ENCODE data around the gene PCDH10.
"Not testable (repeated sequence)": the region's sequence is repeated elsewhere in the genome, so short reads cannot be mapped to it uniquely, and the experiment has no call there.

The PCDH10 gene

DNA sequence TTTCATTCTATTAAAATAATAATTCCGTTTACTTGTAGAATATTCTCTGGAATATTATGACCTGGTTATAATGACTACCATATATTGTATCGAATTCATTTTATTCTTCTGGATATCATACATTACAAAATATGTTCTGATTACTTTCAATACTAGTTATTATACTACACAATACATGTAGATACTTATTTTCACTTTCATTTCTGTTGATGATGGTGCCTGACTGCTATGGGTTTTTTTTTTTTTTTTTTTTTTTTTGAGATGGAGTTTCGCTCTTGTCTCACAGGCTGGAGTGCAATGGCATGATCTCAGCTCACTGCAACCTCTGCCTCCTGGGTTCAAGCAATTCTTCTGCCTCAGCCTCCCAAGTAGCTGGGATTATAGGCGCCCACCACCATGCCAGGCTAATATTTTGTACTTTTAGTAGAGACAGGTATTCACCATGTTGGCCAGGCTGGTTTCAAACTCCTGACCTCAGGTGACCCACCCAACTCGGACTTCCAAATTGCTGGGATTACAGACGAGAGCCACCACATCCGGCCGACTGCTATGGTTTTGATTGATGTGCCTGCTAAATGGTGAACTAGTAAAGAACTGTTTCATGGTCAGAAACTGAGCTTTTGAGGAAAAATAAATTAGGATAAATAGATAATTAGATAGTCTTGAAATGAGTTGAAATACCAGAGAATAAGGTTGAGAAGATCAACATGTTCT lies 39.5 kb downstream of the PCDH10 start:
- no peak overlapping the region for H3K27ac ChIP-seq
- TF ChIP-seq ZFX (IDR thresholded peaks at IDR 0.05) = no peak
- TF ChIP-seq, protein P1, sequence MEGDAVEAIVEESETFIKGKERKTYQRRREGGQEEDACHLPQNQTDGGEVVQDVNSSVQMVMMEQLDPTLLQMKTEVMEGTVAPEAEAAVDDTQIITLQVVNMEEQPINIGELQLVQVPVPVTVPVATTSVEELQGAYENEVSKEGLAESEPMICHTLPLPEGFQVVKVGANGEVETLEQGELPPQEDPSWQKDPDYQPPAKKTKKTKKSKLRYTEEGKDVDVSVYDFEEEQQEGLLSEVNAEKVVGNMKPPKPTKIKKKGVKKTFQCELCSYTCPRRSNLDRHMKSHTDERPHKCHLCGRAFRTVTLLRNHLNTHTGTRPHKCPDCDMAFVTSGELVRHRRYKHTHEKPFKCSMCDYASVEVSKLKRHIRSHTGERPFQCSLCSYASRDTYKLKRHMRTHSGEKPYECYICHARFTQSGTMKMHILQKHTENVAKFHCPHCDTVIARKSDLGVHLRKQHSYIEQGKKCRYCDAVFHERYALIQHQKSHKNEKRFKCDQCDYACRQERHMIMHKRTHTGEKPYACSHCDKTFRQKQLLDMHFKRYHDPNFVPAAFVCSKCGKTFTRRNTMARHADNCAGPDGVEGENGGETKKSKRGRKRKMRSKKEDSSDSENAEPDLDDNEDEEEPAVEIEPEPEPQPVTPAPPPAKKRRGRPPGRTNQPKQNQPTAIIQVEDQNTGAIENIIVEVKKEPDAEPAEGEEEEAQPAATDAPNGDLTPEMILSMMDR (conservative IDR thresholded peaks at IDR 0.05) = no peak

DNA sequence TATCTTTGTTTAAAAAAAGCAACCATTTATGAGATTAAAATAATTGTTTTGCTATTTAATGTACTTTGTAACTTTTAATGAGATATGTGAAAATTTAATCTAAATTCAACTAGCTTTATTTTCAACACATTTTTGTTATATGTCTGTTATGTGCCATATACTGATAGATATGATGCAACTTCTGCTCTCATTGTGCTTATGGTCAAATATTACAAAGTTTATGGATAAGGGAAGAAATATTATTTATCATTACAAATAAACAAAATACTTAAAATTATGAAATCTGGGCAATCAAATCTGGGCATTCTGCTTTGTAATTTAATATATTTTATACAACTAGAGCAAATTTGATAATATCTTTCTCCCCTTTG lies 40.0 kb downstream of the PCDH10 start:
- H3K27ac ChIP-seq = no peak overlapping the region
- no peak for TF ChIP-seq ZFX (IDR thresholded peaks at IDR 0.05)
- TF ChIP-seq, protein P1 (conservative IDR thresholded peaks at IDR 0.05) = no peak

DNA sequence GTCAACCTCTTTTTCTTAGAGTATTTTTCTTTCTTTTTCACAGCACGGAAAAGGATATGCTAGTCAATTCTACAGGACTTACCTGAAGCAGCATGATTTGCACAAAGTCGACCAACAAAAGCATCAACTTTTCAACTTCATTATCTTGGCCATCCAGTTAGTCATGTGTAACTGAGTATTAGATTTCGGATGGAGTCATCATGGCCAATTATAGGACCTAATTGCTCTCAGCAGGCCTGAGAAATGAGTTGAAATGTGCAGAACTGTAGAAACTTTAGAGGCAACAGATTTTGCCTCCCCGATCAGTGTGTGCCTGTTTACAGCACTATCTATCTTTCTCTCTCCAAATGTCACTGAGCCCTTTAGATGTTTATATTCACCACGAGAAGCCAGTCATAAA lies 41.0 kb downstream of the PCDH10 start:
- no peak overlapping the region for H3K27ac ChIP-seq
- no peak for TF ChIP-seq ZFX (IDR thresholded peaks at IDR 0.05)
- TF ChIP-seq, protein P1 (conservative IDR thresholded peaks at IDR 0.05) = no peak

DNA sequence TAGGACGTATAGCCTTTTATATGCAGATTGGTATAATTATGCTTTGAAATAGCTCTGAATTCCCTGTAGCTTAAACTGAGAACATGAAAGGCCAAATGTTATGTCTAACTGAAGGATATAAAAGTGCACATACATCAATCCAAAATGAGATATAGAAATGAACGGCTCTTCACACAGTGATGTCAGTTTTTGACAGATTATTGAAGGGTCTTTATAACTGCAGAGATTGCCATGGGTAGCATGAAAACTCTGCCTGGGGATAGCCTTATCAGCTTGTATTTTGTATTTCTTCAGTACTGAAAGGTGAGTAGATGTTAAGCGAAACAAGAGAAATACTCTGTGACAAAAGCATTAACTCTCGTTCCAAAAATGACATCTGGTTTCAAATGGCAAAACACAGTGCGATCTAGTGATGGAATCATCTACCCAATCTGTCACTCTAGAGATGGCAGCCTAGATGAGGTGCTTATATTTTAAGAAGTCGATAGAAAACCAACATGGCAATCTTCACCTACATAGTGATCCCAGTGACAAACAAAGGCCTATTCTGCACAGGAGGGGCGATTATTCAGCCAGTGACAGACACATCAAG lies 59.7 kb downstream of the PCDH10 start:
- H3K27ac ChIP-seq = no peak overlapping the region
- no peak for TF ChIP-seq ZFX (IDR thresholded peaks at IDR 0.05)
- TF ChIP-seq, protein P1 (conservative IDR thresholded peaks at IDR 0.05) = no peak

DNA sequence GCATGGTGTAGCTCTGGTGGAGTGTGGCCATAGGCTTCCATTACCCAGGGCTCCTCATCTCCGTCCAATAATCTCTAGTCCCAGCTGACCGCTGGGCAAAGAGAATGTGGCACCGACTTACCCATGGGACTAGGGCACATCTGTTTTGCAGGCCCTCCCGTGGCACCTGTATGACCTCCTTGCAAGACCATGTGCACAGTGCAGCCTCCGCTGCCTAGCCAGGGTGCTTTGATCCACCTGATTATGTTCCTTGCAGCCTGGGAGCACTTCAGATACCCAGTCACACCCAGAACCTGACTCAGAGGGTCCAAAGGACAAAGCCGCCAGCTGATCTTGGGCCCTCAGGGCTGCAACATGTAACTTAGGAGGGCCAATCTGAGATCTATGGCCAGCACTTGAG lies 84.8 kb downstream of the PCDH10 start:
- TF ChIP-seq, protein P1 (conservative IDR thresholded peaks at IDR 0.05) = no peak
- TF ChIP-seq ZFX (IDR thresholded peaks at IDR 0.05) = no peak
- H3K27ac ChIP-seq = no peak overlapping the region

DNA sequence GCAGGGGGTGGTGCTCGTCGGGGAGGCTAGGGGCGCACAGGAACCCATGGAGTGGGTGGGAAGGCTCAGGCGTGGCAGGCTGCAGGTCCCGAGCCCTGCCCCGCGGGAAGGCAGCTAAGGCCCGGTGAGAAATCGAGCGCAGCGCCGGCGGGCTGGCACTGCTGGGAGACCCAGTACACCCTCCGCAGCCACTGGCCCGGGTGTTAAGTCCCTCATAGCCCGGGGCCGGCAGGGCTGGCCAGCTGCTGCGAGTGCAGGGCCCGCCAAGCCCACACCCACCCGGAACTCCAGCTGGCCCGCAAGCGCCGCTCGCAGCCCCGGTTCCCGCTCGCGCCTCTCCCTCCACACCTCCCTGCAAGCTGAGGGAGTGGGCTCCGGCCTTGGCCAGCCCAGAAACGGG lies 91.4 kb downstream of the PCDH10 start:
- not testable (repeated sequence) for H3K27ac ChIP-seq

All from C4-2B (cell line).